Endothelial cell of umbilical vein (primary cell): Measurements from ENCODE around the gene BRAP. TPM values are rescaled to one million over a fixed set of nuclear protein-coding genes. Genes with fewer than 3 reads are reported as not detected.

ENCODE experiments used
- BruUV-seq: library from RNA; stranded (reverse); fragments of 400-500 nt; replicated peaks from 2 replicates; lab custom pipeline; 2021; lab: Mats Ljungman, UMichigan
- CTCF ChIA-PET: fragments of 300-600, 350-600 bp; sonication (Branson Sonifier 250); formaldehyde crosslinking; loops from one replicate; lab custom pipeline; 2021; ENCODE audit warnings: antibody characterized with exemption, inconsistent platforms; lab: Charles Lee
- POLR2A ChIA-PET: fragments of 300-600, 350-600 bp; sonication (Branson Sonifier 250); formaldehyde crosslinking; loops from one replicate; lab custom pipeline; 2021; ENCODE audit warnings: antibody characterized with exemption, inconsistent platforms; lab: Charles Lee
- DNase-seq: peaks from one replicate; pipeline ENCODE4 v3.0.0-alpha.2; 2011; ENCODE audit warnings: low read depth, low spot score
- FAIRE-seq: peaks from 2 replicates; lab custom pipeline; 2011; peaks lifted over from hg19 to GRCh38; lab: Jason Lieb, UNC
- H2AFZ ChIP-seq: 2 replicates; pipeline ENCODE4 v1.6.0; 2012; ENCODE audit warnings: low read depth, low read length, control low read depth, inconsistent platforms
- H3K27ac ChIP-seq: 2 replicates; pipeline ENCODE4 v1.5.1; 2011; ENCODE audit warnings: low read depth, mild to moderate bottlenecking, control low read depth, low read length, moderate library complexity; ENCODE audit not compliant: insufficient read depth
- H3K27me3 ChIP-seq, 2 experiments: 2 replicates each; pipeline versions ENCODE4 v1.6.0 to v1.6.1; 2011; ENCODE audit warnings: low read length in 2 of 2, mixed read lengths in 1 of 2; ENCODE audit not compliant: control insufficient read depth in 2 of 2, insufficient read depth in 2 of 2
- H3K36me3 ChIP-seq, 2 experiments: 2 replicates in 1 of 2; 3 replicates in 1 of 2; pipeline ENCODE4 v1.5.1; 2011; ENCODE audit warnings: low read length in 2 of 2, mild to moderate bottlenecking in 1 of 2, moderate library complexity in 1 of 2; ENCODE audit not compliant: control insufficient read depth in 2 of 2, insufficient read depth in 2 of 2; ENCODE audit errors: extremely low read depth in 1 of 2
- H3K4me1 ChIP-seq: 3 replicates; pipeline ENCODE4 v1.5.1; 2011; ENCODE audit warnings: mild to moderate bottlenecking, low read length; ENCODE audit not compliant: control insufficient read depth, insufficient read depth; ENCODE audit errors: extremely low read depth
- H3K4me2 ChIP-seq: 2 replicates; pipeline ENCODE4 v1.6.1; 2011; ENCODE audit warnings: low read length, control low read depth, mixed read lengths; ENCODE audit not compliant: insufficient read depth
- H3K4me3 ChIP-seq, 3 experiments: fragments of 200-600 bp in 1 of 3; sonication (generic), shearing (Covaris generic) in 1 of 3; replicated peaks in 1 of 3; 2 replicates each; pipeline ENCODE4 v1.5.1; 2011 to 2016; ENCODE audit warnings: control low read depth in 3 of 3, low read length in 3 of 3, mild to moderate bottlenecking in 2 of 3, inconsistent platforms in 1 of 3, low read depth in 1 of 3, moderate library complexity in 1 of 3; ENCODE audit not compliant: insufficient read depth in 1 of 3
- H3K79me2 ChIP-seq: 2 replicates; pipeline ENCODE4 v1.6.0; 2012; ENCODE audit warnings: low read length, inconsistent platforms; ENCODE audit not compliant: control insufficient read depth, insufficient read depth
- H3K9ac ChIP-seq: replicated peaks from 2 replicates; pipeline ENCODE3; 2011; ENCODE audit warnings: low read length, control low read depth; ENCODE audit not compliant: insufficient read depth; ENCODE audit errors: extremely low read depth
- H3K9me1 ChIP-seq: replicated peaks from 3 replicates; pipeline ENCODE4 v1.6.0; 2011; ENCODE audit warnings: mild to moderate bottlenecking, low read length; ENCODE audit not compliant: control insufficient read depth, insufficient read depth; ENCODE audit errors: extremely low read depth
- H3K9me3 ChIP-seq: replicated peaks from 2 replicates; pipeline ENCODE4 v1.5.1; 2012; ENCODE audit warnings: low read length, inconsistent platforms; ENCODE audit not compliant: control insufficient read depth, insufficient read depth
- H4K20me1 ChIP-seq: replicated peaks from 2 replicates; pipeline ENCODE3; 2011; ENCODE audit warnings: mild to moderate bottlenecking, low read length; ENCODE audit not compliant: control insufficient read depth, insufficient read depth; ENCODE audit errors: extremely low read depth
- EZH2 ChIP-seq: IDR thresholded peaks from 2 replicates; pipeline ENCODE4 v1.6.1; 2012; ENCODE audit warnings: borderline replicate concordance, low read depth, mild to moderate bottlenecking, moderate library complexity, low read length, inconsistent platforms; ENCODE audit not compliant: severe bottlenecking
- FOS ChIP-seq: IDR thresholded peaks from 2 replicates; pipeline ENCODE4 v1.6.1; 2011; ENCODE audit warnings: mild to moderate bottlenecking, low read length, moderate library complexity, borderline replicate concordance; ENCODE audit not compliant: insufficient read depth
- GATA2 ChIP-seq: IDR thresholded peaks from 2 replicates; pipeline ENCODE4 v1.7.0; 2011; ENCODE audit warnings: low read depth, mild to moderate bottlenecking, moderate library complexity, mixed read lengths, low read length; ENCODE audit not compliant: insufficient read length, insufficient read depth
- JUN ChIP-seq: IDR thresholded peaks from 2 replicates; pipeline ENCODE4 v1.6.1; 2011; ENCODE audit warnings: borderline replicate concordance, low read depth; ENCODE audit not compliant: insufficient read length, insufficient read depth
- MAX ChIP-seq: IDR thresholded peaks from 2 replicates; pipeline ENCODE4 v1.6.1; 2011; ENCODE audit not compliant: insufficient read depth, insufficient read length
- MYC ChIP-seq: IDR thresholded peaks from one replicate; pipeline ENCODE4 v1.6.1; 2011; ENCODE audit warnings: mild to moderate bottlenecking, low read depth, low read length
- POLR2A ChIP-seq: IDR thresholded peaks from 2 replicates; pipeline ENCODE4 v1.6.1; 2012; ENCODE audit warnings: low read depth, mild to moderate bottlenecking, control low read depth, low read length
- POLR2AphosphoS5 ChIP-seq: IDR thresholded peaks from 2 replicates; pipeline ENCODE4 v1.6.1; 2012; ENCODE audit warnings: low read depth, mild to moderate bottlenecking, control low read depth, low read length, moderate library complexity; ENCODE audit not compliant: insufficient read depth
- dilution Hi-C: fragments of 300-500 bp; cut with MboI; formaldehyde crosslinking; loops from one replicate; pipeline ENCODE4 v1.15.0; 2019; ENCODE audit warnings: low sequenced_read_pairs; ENCODE audit not compliant: extremely low pct_ligation_motif_present
- intact Hi-C: fragments of 100-400 bp; cut with micrococcal nuclease; formaldehyde crosslinking; loops from one replicate; pipeline ENCODE4 v1.10.0; 2022
- polyA plus RNA-seq, 4 experiments: library from polyadenylated mRNA; depleted of rRNA in 3 of 4; stranded (reverse) in 3 of 4; unstranded in 1 of 4; fragments of >200 nt; gene quantifications; 2 replicates each; pipeline versions ENCODE4 v1.2.1 to v1.2.3, GENCODE V29; 2011 to 2012; ENCODE audit warnings: missing spikeins in 1 of 4
- total RNA-seq: library from RNA; stranded (reverse); gene quantifications from 2 replicates; pipeline ENCODE4 v1.2.3, GENCODE V29; 2021
- TF ChIP-seq, protein P1 (sequence below), 2 donors: IDR thresholded peaks; 1 replicate in 1 of 2; 2 replicates in 1 of 2; pipeline ENCODE4 v1.5.1; 2011; ENCODE audit warnings: low read length in 2 of 2, mild to moderate bottlenecking in 2 of 2, moderate library complexity in 2 of 2, control low read depth in 1 of 2, inconsistent platforms in 1 of 2, low read depth in 1 of 2; ENCODE audit not compliant: insufficient read depth in 1 of 2; ENCODE audit errors: extremely low read depth in 1 of 2

Gene BRAP
- total and polyA plus RNA-seq, 2 donors (not counting 3 experiments of a cell fraction or from before 2014, with no cell fraction given), result 14.4 to 16.5 TPM

DNA sequence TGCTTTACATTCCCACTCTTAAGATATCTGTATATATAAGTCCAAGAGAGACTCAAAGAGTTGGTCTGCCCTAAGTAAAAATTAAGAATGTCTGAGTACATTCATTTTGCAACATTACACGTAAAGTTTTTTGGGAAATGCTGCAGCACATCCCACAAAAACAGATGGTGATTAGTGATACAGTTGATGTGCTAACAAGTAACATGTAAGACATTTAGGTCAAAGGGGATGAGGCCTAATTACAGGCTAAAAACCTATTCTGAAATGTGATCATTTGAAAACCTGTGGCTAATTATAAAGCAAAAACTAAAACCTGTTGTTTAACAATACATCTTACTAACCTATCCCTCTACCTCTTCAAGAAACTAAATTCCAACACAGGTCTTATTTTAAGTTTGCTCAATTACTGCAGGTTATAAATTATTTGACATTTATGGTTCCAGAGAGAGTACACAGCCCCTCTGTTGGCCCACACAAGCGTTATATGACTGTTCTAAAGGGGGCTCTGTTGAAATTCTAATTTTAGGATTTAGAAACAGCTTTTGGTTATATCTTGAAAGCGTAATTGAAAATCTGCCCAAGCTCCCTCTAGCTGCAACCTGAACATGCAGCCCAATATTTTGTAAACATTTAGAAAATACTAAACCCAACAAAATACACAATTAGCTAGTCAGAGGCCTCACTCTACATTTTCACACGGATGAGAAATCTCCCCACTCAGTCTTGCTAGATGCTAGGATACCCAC is 42.9 kb downstream of the BRAP start:
- peaks cover 2 to 15% of the 10 kb centered on the region in 2 experiments for H3K36me3 ChIP-seq
- TF ChIP-seq JUN (no peak), POLR2A (no peak), MYC (no peak), POLR2AphosphoS5 (no peak), FOS (no peak), EZH2 (no peak), GATA2 (no peak), MAX (no peak)
- TF ChIP-seq, protein P1, sequence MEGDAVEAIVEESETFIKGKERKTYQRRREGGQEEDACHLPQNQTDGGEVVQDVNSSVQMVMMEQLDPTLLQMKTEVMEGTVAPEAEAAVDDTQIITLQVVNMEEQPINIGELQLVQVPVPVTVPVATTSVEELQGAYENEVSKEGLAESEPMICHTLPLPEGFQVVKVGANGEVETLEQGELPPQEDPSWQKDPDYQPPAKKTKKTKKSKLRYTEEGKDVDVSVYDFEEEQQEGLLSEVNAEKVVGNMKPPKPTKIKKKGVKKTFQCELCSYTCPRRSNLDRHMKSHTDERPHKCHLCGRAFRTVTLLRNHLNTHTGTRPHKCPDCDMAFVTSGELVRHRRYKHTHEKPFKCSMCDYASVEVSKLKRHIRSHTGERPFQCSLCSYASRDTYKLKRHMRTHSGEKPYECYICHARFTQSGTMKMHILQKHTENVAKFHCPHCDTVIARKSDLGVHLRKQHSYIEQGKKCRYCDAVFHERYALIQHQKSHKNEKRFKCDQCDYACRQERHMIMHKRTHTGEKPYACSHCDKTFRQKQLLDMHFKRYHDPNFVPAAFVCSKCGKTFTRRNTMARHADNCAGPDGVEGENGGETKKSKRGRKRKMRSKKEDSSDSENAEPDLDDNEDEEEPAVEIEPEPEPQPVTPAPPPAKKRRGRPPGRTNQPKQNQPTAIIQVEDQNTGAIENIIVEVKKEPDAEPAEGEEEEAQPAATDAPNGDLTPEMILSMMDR (IDR thresholded peaks at IDR 0.05; ENCODE audit: extremely low read depth in 1 of 2, insufficient read depth in 1 of 2, low read depth in 1 of 2, low read length in 2 of 2), result no peak
- H3K9me1 ChIP-seq, result no peaks in the 10 kb centered on the region
- H2AFZ ChIP-seq, result no peak overlapping the region
- no TSS peak for BruUV-seq
- H3K27me3 ChIP-seq, result no peaks in the 10 kb centered on the region
- intact Hi-C loops, result no loop called here
- no peak for FAIRE-seq
- H3K9ac ChIP-seq, result no peak overlapping the region
- dilution Hi-C loops, result no loop called here
- H3K9me3 ChIP-seq, result no peaks in the 10 kb centered on the region
- ChIA-PET CTCF (interaction anchor here (1.1 kb wide), 1 partner anchor 246 kb away, joined by 3 read pairs; no protein-coding TSS in a partner anchor), POLR2A (no interaction called here)
- H3K4me3 ChIP-seq, result no peak overlapping the region
- H4K20me1 ChIP-seq, result peaks cover 3% of the 10 kb centered on the region
- peak overlapping the region; percentile 6 for H3K27ac ChIP-seq
- H3K4me2 ChIP-seq, result no peak overlapping the region
- no peaks in the 10 kb centered on the region for H3K79me2 ChIP-seq
- peaks cover 15% of the 10 kb centered on the region for H3K4me1 ChIP-seq
- DNase-seq, result no peak
